ENCODE measurements around the gene MUC15.
"Not testable (repeated sequence)": the region's sequence is repeated elsewhere in the genome, so short reads cannot be mapped to it uniquely, and the experiment has no call there.

DNA sequence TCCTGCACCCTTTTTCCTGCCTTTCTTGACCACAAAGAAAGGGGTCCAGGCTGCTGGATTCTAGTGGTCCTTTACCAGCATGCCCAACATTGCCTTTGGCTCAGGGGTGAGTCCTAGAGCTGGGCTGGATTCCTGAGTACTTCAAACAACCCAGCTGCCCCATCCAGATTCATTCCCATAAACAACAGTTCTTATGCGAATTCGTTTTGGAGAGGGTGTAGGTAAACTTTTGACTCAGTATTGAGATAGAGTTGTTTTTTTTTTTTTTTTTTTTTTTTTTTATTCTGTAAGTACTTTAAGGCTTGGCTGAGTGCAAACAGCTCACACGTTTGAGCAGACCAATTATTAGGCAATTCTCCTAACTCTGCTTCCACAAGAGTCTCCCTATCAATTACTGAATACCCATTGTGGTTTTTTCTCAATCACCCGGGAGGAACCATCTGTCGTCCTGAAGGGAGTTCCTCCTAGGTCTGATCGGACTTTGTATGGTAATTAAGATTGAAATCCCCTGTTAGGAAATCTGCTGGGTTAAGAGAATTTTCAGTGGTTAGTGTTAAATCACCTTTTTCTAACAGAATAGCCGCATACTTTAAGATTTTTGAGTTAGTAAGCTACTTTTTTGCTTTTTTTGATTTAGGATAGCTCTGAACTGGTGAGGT lies 23.3 kb upstream of the MUC15 start:
- not testable (repeated sequence) for TF ChIP-seq EP300, POLR2AphosphoS5 (IDR thresholded peaks at IDR 0.05)
- TF ChIP-seq, protein P1, sequence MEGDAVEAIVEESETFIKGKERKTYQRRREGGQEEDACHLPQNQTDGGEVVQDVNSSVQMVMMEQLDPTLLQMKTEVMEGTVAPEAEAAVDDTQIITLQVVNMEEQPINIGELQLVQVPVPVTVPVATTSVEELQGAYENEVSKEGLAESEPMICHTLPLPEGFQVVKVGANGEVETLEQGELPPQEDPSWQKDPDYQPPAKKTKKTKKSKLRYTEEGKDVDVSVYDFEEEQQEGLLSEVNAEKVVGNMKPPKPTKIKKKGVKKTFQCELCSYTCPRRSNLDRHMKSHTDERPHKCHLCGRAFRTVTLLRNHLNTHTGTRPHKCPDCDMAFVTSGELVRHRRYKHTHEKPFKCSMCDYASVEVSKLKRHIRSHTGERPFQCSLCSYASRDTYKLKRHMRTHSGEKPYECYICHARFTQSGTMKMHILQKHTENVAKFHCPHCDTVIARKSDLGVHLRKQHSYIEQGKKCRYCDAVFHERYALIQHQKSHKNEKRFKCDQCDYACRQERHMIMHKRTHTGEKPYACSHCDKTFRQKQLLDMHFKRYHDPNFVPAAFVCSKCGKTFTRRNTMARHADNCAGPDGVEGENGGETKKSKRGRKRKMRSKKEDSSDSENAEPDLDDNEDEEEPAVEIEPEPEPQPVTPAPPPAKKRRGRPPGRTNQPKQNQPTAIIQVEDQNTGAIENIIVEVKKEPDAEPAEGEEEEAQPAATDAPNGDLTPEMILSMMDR (IDR thresholded peaks at IDR 0.05), result not testable (repeated sequence)
